Activated CD4-positive, alpha-beta T cell treated with anti-CD3 and anti-CD28 coated beads for 48 hours (primary cell): Measurements from ENCODE around the gene FBXO41.

Experiments
- DNase-seq: peaks from one replicate; pipeline ENCODE4 v3.0.0-alpha.2; 2020

FBXO41 gene

GRCh38 chr2:73260338-73260984 is 23.8 kb downstream of the FBXO41 start:
- peak; percentile 27 for DNase-seq

GRCh38 chr2:73259704-73260337 is 24.5 kb downstream of the FBXO41 start:
- no peak for DNase-seq

GRCh38 chr2:73259276-73259675 is 25.0 kb downstream of the FBXO41 start:
- no peak for DNase-seq

GRCh38 chr2:73258913-73259215 is 25.4 kb downstream of the FBXO41 start:
- no peak for DNase-seq

GRCh38 chr2:73258186-73258912 is 25.9 kb downstream of the FBXO41 start:
- no peak for DNase-seq

DNA sequence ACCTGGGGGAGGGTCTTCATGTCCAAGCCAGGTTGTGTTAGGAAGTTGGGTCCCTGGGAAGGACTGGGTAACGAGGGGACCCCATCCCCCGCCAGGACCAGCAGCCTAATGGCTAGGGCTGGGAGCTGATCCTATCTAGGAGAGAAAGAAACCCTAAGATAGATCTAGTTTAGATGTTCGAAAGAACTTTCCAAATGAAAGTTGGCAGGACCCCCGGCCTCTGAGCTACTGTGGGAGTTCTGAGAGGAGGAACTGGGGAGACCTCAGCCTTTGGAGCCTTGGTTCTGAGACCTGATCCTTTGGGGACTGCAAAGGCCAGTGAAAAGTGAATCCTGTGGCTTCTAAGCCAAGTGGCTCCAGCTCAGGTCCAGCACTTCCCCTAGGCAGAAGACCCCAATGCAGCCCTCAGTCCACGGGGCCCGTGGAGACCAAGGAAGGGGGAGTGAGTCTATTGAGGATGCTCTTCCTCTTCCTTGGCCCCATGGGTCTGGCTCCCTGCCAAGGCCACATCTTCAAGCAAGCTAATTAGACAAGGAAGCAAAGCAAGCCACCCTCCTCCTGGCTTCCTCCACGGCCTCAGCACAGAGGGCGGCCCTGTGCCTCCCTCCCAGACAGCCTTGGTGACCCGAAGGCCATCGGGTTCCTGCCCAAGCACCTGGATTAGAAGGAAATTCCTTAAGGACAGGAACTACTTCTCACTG is 26.7 kb downstream of the FBXO41 start:
- DNase-seq = no peak

GRCh38 chr2:73257021-73257420 is 27.3 kb downstream of the FBXO41 start:
- DNase-seq = no peak

DNA sequence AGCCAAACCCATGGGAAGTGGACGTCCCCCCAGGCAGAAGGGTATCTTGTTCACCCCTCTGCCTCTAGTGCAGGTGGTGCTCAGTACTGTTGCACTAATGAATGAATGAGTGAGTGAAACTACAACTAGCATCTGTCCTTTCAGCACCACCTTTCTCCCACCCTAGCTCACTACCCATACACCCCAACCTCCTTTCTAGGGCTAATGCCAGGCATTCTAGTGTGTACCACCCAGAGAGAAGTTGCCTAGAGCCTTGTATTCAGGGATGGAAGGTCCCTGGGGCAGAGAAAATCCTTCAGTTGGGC is 27.7 kb downstream of the FBXO41 start:
- DNase-seq = no peak

- no peak for DNase-seq
These were observed 28.2 kb downstream of the FBXO41 start for GRCh38 chr2:73255907-73256617.

GRCh38 chr2:73255007-73255644 is 29.2 kb downstream of the FBXO41 start:
- no peak for DNase-seq

DNA sequence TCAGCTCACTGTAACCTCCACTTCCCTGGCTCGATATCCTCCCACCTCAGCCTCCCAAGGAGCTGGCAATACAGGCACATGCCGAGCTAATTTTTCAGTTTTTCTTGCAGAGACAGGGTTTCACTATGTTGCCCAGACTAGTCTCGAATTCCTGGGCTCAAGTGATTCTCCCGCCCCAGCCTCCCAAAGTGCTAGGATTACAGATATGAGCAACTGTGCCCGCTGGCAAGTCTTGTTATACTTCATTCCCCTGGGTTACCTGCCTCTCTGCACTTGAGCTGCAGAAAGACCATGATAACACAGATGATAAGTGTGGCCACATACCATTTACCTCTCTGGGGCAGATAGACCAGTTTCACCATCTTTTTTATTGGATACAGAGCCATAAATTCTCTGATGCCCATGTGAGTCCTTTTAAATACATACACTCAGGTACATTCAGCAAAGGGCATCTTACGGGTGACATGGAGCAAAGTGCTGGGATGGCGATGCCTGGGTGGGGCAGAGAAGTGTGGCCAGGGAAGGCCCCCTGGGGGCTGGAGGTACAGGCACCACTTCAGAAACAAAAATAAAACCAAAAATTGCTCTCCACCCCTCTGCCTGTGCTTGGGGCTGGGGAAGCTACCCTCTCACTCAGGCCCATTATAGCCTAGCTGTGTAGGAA is 29.8 kb downstream of the FBXO41 start:
- no peak for DNase-seq

- no peak for DNase-seq
These were observed 30.4 kb downstream of the FBXO41 start for GRCh38 chr2:73253901-73254300.

DNA sequence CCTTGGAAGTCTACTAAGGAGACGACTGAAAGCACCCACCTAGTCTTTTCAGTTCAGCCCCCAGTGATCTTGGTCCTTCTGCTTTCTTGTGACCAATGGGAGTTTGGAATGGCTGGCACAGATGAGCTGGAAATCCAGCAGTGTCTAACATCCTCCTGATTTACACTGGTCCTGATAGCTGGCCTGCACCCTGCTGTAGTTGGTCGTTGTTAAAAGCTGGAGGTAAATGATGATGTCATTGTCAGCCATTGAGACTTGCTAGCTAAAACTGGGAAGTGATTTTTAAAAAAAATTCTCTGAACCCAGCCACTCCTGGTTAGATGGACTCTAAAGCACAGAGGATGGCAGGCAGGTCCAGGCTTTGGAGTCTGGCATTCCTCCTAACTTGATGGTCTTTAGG is 30.9 kb downstream of the FBXO41 start:
- no peak for DNase-seq

DNA sequence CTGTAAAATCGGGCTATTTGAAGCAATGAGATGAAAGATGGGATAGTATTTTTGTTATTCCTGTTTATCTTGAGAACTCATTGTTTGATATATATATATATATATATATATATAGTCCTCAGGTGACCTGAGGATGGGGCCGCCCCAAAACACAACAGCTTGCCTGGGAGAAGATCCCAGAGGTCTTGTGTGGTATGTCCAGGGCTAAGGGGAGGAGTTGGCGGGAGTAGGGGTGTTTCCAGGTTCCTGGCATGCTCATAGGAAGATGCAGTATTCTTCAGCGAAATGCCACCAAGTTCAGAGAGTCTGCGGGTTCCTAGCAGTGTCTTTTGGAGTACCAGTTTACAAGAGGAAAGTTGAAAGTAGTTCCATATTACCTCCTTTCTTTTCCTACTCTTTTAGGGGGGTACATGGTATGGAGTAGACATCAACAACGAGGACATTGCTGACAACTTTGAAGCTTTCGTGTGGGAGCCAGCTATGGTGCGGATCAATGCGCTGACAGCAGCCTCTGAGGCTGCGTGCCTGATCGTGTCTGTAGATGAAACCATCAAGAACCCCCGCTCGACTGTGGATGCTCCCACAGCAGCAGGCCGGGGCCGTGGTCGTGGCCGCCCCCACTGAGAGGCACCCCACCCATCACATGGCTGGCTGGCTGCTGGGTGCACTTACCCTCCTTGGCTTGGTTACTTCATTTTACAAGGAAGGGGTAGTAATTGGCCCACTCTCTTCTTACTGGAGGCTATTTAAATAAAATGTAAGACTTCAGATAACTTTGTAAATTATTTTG is 31.8 kb downstream of the FBXO41 start:
- no peak for DNase-seq

- no peak for DNase-seq
These were observed 33.1 kb downstream of the FBXO41 start for GRCh38 chr2:73250872-73251846.

DNA sequence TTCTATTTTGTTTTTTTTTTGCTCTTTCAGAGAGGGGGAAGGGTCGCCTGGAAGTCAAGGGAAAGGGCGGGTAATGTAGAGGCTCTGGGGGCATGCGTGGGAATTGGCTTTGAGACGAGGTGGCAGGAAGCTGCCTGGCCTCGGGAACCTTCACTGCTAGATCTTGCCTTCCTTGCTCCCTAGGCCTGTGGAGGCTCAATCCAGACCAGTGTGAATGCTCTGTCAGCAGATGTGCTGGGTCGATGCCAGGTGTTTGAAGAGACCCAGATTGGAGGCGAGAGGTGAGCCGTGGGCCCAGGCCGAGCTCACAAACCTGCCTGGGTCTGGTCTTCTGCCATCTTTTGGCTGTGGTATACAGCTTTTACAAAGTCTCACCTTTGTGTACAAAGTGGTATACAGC is 34.6 kb downstream of the FBXO41 start:
- no peak for DNase-seq

- no peak for DNase-seq
These were observed 37.4 kb downstream of the FBXO41 start for GRCh38 chr2:73246850-73247249.

- no peak for DNase-seq
These were observed 39.7 kb downstream of the FBXO41 start for GRCh38 chr2:73244580-73244979.

- DNase-seq = no peak
These were observed 40.3 kb downstream of the FBXO41 start for GRCh38 chr2:73243884-73244570.

GRCh38 chr2:73239776-73240175 is 44.5 kb downstream of the FBXO41 start:
- DNase-seq = no peak
